Astrocyte (in vitro differentiated cells and primary cell): Measurements from ENCODE around the gene CNOT1.

ENCODE experiments used
- CTCF ChIP-seq: IDR thresholded peaks from 2 replicates; pipeline ENCODE4 v1.5.1; 2011; ENCODE audit warnings: low read depth, mild to moderate bottlenecking, inconsistent platforms, low read length, moderate library complexity; ENCODE audit not compliant: insufficient read depth
- EZH2 ChIP-seq: IDR thresholded peaks from 2 replicates; pipeline ENCODE4 v1.6.1; 2012; ENCODE audit warnings: mild to moderate bottlenecking, low read length, inconsistent platforms; ENCODE audit not compliant: insufficient read depth

- no peak for TF ChIP-seq CTCF
- no peak for TF ChIP-seq EZH2
Observed at GRCh38 chr16:58658796-58659211, 29.2 kb upstream of the CNOT1 start.
